ENCODE data around the gene CTAG2. TPM values are rescaled to one million over a fixed set of nuclear protein-coding genes. Genes with fewer than 3 reads are reported as not detected.
"Not testable (repeated sequence)": the region's sequence is repeated elsewhere in the genome, so short reads cannot be mapped to it uniquely, and the experiment has no call there.

The CTAG2 gene
- not detected for total RNA-seq

DNA sequence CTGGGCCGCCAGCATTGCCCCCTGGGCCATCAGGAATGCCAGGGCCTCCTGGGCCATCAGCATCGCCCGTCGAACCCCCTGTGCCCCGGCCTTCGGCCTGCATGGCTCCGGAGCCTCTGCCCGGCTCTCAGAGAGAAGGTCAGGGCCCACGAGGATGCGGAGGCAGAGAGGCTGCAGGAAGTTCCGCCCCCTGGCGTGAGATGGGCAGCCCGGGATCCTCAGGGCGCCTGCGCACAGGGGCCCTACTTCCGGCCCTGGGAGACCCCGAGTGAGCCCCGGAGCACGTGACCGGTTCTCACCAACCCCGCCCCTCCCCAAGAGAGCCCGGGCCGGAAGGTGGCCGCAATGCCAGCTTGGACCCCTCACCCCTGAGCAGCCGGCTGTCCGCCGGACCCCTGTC is at the start of gene CTAG2:
CTAG2 (minus strand) TSS at position 167 of the 400 bp plus-strand sequence; CDS start at position 103, 64 bp downstream.
- DNase-seq (ENCODE audit: low spot score), result not testable (repeated sequence)

DNA sequence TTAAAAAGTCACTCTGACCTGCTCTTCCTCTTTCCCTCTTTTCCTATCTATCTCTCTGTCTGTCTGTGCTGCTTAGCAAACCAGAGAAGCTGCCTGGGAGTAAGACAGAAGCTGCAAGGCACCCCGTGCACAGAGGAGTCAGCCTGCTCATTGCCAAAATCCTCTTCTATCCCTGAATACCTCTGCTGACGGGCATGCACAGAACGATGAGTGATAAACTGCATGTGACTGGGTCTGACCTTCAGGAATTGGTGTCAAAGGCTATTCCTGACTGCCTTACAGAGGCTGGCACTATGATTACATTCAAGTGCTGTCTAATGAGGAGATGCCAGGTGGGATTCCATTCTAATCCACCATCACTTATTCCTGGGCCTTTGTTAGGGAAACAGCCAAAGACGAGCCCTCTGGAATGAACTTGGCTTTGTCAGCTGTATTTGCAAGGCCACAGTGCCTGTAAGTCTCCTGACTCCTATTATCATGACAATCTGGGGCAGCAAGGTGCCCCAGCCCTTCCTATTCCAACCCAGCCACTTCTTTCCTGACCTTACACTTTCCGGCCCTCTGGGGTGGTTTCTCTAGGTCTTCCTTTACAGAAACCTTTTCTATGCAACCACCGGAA is 45.4 kb upstream of the CTAG2 start:
- ATAC-seq (no peak), DNase-seq (ENCODE audit: low spot score) (no peak)

More for the DNA sequence above, at the start of gene CTAG2:
- not testable (repeated sequence) for ATAC-seq

DNA sequence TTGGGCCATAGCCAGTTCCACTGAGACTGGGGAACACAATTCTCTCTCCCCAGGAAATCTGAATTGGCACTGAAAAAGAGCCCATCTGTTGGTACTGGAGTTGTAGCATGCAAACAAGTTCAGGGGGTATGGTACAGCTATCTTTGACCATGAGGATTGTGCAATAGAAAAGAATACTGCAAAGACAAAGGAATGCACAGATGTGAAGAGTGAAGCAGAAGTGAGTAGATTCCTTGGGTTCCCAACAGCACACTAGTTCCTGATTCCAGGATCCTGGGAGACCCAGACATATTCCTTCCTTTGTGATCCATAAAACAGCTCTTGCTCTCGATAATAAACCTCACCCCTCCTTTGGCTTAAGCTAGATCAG is 43.3 kb upstream of the CTAG2 start:
- ATAC-seq (no peak), DNase-seq (ENCODE audit: low spot score) (no peak)

DNA sequence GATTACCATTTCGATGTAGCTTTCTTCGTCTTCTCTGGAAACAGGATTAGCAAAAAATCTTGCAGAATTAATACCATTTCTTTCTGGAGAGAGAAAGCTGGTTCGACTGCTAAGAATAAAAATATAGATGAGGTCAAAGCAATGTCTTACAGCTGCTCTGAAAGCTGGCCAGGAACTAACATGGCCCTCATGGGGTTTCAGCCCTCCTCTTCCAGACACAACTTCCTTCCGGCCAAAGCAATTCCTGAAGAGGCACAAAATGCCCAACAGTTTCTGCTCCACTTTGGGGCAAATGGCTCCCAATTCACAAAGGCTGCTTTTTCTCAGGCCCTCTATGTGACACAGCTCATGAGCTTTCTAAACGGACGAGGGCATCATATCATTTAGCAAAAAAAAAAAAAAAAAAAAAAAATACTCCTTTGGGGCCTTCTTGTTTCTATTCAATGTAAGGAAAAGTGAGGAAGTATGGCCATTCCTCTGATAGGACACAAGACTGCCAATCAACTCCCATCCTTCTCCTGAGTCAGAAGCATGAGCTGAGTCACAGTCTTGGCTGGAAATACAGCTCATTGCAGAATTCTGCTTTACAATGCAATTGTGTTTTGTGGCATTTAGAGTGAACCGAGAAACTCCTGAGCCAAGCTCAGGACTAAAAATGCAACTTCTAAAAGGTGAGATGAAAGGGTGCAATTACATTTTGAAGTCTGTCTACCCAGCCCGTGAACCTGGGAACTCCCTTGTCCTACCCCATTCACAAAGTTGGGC is 42.7 kb upstream of the CTAG2 start:
- DNase-seq (ENCODE audit: low spot score) (no peak), ATAC-seq (no peak)

DNA sequence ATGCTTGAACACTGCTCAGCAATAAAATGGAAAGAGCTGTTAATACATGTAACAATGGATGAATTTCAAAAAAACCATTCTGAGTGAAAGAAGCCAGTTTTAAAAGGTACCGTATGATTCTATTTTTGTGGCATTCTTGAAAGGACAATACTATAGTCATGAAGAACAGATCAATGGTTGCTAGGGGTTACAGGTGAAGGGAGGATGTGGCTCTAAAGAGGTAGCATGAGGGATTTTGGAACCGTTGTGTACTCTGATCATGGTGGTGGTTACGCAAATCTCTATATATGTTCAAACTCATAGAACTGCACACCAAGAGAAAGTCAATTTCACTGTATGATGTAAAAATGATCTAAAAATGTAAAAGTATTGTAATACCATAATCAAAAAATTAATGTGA is 40.0 kb upstream of the CTAG2 start:
- no peak for DNase-seq (ENCODE audit: low spot score)
- no peak for ATAC-seq

DNA sequence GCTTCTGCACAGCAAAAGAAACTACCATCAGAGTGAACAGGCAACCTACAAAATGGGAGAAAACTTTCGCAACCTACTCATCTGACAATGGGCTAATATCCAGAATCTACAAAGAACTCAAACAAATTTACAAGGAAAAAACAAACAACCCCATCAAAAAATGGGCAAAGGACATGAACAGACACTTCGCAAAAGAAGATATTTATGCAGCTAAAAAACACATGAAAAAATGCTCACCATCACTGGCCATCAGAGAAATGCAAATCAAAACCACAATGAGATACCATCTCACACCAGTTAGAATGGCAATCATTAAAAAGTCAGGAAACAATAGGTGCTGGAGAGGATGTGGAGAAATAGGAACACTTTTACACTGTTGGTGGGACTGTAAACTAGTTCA is 37.1 kb upstream of the CTAG2 start:
- DNase-seq (ENCODE audit: low spot score); ATAC-seq: not testable (repeated sequence)

DNA sequence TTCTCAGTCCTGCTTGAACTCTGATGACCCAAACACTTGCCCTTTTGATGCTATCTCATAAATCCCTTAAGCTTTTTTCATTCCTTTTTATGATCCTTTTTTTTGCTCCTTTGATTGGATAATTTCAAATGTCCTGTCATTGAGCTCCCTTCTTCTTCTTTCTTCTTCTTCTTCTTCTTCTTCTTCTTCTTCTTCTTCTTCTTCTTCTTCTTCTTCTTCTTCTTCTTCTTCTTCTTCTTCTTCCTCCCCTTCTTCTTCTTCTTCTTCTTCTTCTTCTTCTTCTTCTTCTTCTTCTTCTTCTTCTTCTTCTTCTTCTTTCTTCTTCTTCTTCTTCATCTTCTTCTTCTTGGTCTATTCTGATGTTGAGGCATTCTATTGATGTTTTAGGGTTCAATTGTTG is 18.7 kb upstream of the CTAG2 start:
- DNase-seq (ENCODE audit: low spot score); ATAC-seq: not testable (repeated sequence)

DNA sequence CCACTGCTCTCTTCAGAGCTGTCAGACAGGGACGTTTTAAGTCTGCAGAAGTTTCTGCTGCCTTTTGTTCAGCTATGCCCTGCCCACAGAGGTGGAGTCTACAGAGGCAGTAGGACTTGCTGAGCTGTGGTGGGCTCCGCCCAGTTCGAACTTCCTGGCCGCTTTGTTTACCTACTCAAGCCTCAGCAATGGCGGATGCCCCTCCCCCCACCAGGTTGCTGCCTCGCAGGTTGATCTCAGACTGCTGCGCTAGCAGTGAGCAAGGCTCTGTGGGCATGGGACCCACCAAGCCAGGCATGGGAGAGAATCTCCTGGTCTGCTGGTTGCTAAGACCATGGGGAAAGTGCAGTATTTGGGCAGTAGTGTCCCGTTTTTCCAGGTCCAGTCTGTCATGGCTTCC is 17.5 kb upstream of the CTAG2 start:
- DNase-seq (ENCODE audit: low spot score); ATAC-seq: not testable (repeated sequence)

DNA sequence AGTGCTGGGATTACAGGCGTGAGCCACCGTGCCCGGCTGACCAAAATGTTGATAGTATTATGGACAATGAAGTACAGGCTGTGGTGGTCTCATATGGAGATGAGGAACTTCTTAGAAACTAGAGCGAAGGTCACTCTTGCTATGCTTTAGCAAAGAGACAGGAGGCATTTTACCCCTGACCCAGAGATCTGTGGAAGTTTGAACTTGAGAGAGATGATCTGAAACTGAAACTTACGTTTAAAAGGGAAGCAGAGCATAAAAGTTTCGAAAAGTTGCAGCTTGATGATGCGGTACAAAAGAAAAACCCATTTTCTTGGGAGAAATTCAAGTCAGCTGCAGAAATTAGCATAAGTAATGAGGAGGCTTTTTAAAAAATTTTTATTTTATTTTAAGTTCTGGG is 8.5 kb upstream of the CTAG2 start:
- ATAC-seq (no peak), DNase-seq (ENCODE audit: low spot score) (no peak)

DNA sequence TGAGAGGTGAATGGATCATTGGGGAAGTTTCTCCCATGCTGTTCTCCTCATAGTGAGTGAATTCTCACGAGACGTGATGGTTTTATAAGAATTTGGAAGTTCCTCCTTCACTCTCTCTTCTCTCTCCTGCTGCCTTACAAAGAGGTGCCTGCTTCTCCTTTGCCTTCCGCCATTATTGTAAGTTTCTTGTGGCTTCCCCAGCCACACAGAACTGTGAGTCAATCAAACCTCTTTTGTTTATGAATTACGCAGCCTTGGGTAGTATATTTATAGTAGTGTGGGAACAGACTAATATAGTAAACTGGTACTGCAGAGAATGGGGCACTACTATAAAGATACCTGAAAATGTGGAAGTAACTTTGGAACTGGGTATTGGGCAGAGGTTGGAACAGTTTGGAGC is 7.8 kb upstream of the CTAG2 start:
- ATAC-seq (no peak), DNase-seq (ENCODE audit: low spot score) (no peak)

DNA sequence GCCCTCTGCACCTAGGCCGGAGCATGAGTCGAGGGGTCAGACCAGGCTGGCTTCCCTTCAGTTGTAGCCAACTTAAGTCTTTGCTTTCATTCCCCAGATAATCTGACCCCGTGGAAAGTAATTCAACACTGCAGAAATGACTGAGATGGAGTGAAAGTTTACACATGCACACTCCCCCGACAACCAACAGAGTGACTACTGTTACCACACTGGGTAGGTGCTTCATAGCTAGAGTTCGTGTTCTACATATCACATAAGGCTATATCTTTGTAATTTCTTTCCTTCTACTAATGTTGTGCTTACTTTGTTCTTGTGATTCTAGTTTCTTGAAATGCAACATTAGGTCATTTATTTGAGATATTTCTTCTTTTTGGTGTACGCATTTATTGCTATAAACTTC is 7.2 kb upstream of the CTAG2 start:
- ATAC-seq (no peak), DNase-seq (ENCODE audit: low spot score) (no peak)

DNA sequence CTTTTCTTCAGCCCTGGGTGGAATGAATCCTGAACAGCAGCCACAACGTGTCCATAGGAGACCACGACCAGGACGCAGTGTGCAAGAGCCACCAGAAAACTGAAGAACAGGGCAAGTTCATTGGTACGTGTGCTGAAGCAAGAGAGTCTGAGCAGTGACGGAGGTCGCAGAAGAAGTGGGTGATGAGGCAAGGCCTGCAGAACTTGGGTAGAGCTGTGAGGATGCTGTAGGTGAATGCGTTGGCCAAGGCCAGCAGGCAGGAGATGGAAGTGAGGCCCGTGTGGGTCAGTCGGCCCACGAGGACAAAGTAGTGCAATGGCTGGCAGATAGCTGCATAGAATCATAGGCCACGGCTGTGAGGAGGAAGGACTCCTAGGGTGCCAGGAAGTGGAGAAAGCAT is 5.6 kb upstream of the CTAG2 start:
- ATAC-seq (no peak), DNase-seq (ENCODE audit: low spot score) (no peak)

DNA sequence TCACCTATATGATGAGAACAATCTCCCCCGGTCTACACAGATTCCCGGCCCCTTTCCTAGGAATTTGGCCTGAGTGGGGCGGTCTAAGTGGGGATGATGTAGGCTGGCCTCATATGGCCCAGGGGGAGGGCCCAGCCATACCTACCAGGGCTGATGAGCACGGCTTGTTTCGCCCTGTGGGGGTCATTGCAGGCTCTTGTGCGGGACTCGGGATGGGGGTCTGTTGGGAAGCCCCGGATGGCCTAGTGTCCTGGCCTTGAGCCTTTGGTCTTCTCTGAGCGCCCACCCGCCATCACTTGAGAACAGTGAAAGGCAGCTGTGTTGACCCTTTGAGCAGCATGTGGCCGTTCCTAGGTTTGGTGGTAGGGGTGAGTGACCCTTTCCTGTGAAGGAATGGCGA is 4.8 kb upstream of the CTAG2 start:
- DNase-seq (ENCODE audit: low spot score) (no peak), ATAC-seq (no peak)

DNA sequence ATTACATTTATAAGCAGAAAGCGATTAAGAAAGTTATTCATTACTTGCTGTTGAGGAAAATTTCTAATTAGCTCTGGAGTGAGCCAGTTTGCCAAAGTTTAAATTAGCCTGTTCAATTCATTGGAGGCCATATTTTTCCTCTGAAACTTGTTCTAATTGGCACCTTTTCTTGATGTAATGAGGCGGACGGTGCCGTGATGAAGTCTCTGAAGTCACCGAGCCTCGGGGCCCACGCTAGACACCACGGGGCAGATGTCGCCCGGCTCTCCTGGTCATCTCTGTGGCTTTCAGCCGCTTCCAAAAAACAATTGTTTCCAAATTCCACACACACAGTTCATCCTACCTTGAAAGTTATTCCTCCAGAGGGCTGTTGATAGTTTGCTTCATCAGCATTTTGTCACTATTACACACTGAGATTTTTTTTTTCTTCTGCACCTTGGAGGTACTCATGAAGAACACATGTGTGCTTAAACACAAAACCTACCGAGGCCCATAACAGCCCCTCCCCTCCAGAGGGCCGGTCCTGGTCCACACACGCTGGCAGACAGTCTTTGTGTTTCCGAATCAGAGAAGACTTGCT is 3.9 kb upstream of the CTAG2 start:
- DNase-seq (ENCODE audit: low spot score), result no peak

DNA sequence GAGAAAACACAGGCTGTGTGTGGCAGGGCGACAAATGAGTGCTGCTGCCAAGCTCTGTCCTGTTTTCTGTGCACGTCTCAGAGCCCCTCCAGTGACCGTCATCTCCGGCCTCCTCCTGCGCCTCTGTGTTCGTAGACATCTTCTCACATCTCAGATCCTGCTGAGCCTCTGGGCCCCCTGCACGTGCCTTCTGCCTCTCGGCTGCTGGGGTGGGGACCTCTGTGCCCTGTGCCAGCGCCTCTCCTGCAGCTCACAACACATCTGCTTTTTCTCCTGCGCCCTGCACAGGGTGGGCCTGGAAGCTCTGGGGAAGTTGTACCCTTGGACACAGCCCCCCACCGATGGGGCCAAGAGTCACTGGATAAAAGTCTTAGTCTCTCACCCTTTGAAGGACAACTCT is 2.4 kb upstream of the CTAG2 start:
- ATAC-seq, result no peak
- DNase-seq (ENCODE audit: low spot score), result no peak

More for the DNA sequence above, 3.9 kb upstream of the CTAG2 start:
- ATAC-seq, result no peak

DNA sequence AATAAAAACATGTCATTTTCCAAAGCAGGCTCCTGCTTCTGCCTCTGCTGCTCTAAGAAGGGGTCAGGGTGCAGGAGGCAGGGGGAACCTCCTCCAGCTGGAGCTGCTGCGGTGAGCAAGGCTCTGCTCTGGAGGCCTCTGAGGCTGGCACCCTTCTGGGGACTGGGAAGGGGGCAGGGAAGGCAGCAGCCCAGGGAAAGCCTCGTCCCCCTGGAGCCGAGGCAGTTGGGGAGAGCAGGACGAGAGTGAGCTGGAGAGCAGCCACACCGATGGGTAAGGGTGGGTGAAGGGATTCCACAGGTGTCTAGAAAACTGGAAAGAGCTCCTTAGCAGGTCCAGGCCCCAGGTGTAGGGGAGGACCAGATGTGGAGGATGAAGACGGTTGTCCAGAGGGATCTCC is 2.0 kb upstream of the CTAG2 start:
- no peak for DNase-seq (ENCODE audit: low spot score)
- no peak for ATAC-seq

DNA sequence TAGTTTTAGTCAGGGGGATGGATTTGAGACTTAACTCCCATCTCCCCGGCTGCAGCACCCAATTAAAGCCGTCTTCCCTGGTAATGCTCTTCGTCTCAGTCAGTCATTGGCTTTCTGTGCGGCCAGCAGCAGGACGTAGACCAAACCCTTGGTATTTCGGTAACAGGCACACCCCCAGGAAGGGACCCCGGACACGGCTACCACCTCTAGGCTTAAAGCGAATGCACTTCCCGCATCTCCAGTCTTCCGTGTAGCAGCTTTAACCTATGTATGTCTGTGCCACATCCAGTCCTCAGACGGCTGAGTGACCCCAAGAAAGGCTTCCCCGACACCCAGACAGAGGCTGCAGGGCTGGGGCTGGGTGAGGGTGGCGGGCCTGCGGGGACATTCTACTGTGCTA is 1.5 kb upstream of the CTAG2 start:
- ATAC-seq, result no peak

DNA sequence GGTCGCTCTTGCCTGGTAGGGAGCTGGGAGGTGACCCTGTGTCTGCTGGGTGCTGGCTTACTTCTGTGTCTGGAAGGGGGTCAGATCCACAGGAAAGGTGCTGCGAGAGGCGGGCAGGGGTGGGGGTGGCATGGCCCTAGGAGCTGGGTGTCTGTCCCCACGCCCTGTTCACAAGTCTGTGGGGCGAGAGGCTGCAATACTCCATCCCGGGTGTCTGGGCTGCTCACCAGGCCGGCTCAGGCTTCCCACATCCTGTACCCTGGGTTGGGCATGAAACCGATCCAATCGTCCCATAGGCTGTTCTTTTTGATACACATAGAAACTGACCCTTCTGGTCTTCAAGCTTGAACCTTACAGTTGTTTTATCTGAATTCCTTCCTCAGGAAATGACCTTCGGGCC is 993 bp upstream of the CTAG2 start:
- no peak for ATAC-seq

More for the DNA sequence above, 1.5 kb upstream of the CTAG2 start:
- no peak for DNase-seq (ENCODE audit: low spot score)

DNA sequence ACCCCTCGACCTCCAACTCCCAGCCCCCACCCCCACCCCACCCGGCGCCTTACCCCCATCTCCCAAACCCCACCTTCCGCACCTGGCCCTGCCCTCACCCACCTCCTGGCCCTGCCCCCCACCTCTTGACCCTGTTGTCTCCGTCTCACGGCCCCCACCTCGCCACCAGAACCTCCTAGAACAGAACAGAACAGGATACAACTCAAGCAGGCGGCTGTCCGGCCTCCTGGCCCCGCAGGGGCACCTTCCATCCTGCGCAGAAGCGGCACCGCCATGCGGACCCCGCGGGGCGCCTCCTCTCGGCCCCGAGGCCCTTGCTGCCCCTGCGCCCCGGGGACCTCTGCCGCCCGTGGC is 354 bp downstream of the CTAG2 start:
- no peak for DNase-seq (ENCODE audit: low spot score)
- ATAC-seq, result no peak

More for the DNA sequence above, 993 bp upstream of the CTAG2 start:
- no peak for DNase-seq (ENCODE audit: low spot score)

DNA sequence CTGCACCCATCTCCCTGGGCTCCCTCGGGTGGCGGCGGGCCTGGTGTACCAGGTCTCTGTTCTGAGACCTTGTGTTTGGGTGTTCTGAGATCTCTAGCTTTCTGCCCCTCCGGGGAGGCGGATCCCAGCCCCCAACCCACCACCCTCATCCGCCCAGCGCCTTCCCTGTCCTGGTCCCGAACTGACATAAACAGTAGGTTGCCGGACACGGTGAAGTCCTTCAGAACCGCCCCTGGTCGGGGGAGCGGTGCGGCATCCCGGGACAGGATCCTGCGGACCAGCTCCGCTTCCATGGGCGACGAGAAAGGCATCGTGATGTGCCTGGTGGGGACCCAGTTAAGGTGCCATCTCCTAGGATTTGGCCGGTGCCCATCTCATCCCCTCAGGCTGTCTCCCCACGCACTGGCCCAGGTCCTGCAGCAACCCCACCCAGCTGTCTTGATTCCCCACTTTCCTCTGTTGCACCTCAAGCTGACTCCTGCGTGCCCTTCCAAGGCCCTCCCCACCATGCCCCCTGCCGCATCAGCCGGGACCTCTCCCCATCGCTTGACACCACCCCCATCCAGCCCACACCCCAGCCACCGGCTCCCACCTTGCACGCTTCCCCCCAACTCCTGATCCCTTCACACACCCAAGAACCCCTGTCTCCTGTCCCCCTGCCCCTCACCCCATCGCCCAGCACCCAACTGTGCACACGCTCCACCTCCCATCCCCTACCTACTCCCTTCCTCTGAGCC is 900 bp downstream of the CTAG2 start:
- DNase-seq (ENCODE audit: low spot score), result no peak
- no peak for ATAC-seq

DNA sequence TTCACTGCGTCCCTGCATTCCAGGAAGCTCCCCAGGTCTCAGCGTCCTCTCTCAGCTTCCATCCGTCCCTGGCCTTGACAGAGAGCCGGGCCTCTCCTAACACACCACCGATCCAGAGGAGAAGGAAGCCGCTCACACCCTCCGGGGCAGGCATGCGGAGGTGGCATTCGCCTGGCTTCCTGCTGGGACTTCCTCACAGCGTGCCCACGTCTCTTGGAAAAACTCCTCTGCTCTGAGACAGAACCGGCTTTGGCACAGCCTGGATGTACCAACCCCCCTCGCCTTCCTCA is 3.2 kb downstream of the CTAG2 start:
- ATAC-seq, result no peak
- DNase-seq (ENCODE audit: low spot score), result no peak
